ENCODE data around the gene TRMO. TPM values are rescaled to one million over a fixed set of nuclear protein-coding genes. Genes with fewer than 3 reads are reported as not detected.

Gene TRMO
- total RNA-seq, 2 donors from 2014 or later = 14.0 to 15.0 TPM

DNA sequence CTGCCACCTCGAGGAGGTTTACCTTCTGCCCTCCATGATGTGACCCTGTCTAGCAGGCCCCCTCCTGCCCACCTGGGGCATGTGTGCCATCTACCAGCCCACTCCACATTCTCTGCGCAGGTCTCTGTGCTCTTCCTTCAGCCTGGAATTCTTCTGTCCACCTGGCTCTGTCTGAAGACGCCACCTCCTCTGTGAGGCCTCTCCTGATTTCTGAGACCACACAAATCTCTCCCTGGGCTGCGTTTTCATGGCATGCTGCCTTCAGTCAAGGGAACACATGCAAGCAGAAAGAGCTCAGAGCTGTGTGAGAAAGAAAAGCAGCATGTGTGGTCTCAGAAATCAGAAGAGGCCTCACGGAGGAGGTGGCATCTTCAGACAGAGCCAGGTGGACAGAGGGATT lies 47.2 kb downstream of the TRMO start:
- DNase-seq (no peak), ATAC-seq (no peak)
- intact Hi-C loops (cut with DNase I, micrococcal nuclease) = no loop called here

DNA sequence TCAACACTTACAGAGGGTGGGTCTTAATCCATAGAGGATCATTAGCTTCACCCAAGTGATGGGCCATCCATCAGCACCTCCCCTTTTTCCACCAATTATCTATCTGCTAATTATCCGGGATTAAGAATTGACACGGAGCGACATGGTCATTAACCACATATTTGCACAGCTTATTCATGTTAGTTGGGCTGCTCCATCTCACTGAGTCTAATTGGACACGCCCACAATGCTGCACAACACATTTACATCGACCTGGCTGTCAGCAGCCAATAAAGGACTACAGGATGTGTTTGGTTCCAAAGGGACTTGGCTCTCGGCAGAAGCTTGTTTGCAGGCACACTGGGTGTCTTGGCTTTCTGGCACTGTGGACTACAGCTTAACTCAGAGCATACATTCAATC lies 47.7 kb downstream of the TRMO start:
- DNase-seq = no peak
- ATAC-seq = no peak
- intact Hi-C loops (cut with DNase I, micrococcal nuclease) = no loop called here

DNA sequence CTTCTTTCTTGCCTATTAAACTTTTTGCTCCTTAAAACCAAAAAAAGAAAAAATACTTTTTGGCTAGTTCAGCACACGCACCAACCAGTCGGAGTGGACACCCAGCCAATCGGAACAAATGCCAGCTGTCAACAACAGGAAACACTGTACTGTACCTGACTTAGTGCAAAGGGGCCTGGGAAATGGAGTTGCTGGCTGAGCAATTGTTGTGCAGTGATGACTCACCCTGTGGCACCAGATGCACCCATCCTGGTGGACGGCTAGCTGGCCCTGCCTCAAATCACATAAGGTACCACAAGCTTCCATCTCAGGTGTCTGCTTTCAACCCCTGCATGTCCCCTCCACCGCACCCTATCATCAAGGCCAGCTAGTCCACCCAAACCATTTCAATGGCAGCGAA lies 48.4 kb downstream of the TRMO start:
- intact Hi-C loops (cut with DNase I, micrococcal nuclease) = no loop called here

DNA sequence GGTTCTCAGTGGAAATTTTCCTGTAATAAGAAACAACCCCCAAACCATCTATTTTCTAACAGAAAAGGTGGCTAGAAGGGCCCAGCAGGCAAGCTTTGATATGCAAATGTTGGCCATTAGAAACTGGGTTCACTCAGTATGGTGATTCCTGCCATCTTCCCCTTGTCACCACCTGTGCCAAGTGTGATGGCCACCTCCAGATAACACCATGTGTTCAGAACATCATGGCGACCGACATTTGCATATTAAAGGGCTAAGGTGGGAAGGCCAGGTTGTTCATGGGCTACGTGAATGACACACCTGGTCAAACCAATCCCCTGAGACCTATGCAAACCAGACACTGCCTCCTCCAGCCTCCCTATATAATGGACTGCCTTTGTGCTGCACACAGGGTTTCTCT lies 48.9 kb downstream of the TRMO start:
- no peak for ATAC-seq
- intact Hi-C loops (cut with DNase I, micrococcal nuclease) = no loop called here
- no peak for DNase-seq

More for the DNA sequence above, 48.4 kb downstream of the TRMO start:
- ATAC-seq (no peak), DNase-seq (no peak)

DNA sequence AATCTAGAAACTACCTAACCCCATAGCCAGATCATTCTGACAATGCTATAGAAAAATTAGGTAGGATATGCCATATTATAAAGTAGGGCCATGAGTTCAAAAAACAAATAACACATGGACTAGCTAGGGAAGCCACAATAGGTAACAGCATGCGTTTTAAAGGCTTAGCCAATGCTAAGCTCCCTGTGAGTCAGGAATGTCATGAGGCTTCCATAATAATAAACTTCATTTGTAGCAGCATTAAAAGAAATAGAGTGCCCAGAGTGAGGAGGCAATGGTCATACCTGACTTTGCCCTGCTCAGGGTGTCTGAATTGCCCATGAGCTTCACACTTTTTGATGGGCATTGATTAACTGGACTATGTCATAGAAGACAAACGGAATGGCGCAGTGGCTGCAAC lies 53.4 kb downstream of the TRMO start:
- no peak for DNase-seq

DNA sequence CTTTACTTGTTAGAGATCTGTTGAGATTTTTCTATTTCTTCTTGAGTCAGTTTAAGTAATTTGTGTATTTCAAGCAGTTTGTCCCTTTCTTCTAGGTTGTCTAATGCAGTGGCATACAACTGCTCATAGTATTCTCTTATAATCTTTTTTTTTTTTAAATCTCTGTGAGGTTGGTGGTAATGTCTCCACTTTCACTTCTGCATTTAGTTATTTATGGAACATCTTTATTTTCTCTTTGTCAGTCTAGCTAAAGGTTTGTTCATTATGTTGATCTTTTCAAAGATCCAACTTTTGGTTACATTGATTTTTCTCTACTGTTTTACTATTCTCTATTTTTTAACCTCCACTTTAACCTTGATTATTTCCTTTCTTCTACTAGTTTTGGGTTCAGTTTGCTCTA lies 55.5 kb downstream of the TRMO start:
- ATAC-seq (no peak), DNase-seq (no peak)
- intact Hi-C loops (cut with DNase I, micrococcal nuclease) = no loop called here

More for the DNA sequence above, 53.4 kb downstream of the TRMO start:
- no peak for ATAC-seq
- intact Hi-C loops (cut with DNase I, micrococcal nuclease) = no loop called here

DNA sequence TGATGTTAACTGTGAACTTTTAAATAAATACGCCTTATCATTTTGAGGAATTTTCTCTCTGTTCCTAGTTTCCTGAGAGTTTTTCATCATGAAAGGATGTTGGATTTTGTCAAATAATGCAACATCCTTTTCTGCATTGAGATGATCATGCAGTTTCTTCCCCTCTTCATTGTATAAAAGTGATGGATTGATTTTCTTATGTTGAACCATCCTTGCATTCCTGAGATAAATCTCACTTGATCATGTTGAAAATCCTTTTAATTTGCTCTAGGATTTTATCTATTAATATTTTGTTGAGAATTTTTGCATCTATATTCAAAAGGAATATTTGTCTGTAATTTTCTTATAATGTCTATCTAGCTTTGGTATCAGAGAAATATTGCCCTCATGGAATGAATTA lies 56.0 kb downstream of the TRMO start:
- no peak for ATAC-seq
- intact Hi-C loops (cut with DNase I, micrococcal nuclease) = no loop called here

DNA sequence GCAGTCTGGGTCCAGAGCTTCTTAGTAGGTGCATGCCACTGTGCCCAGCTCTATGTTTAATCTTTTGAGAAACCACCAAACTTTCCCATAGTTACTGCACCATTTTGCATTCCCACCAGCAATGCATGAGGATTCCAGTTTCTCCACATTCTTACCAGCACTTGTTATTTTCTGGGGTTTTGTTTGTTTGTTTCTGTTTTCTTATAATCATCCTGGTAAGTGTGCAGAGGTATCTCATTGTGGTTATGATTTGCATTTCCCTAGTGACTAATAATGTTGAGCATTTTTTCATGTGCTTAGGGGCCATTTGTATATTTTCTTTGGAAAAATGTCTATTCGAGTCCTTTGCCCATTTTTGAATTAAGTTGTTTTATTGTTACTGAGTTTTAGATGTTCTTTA lies 57.9 kb downstream of the TRMO start:
- intact Hi-C loops (cut with DNase I, micrococcal nuclease) = no loop called here
- DNase-seq (no peak), ATAC-seq (no peak)

More for the DNA sequence above, 56.0 kb downstream of the TRMO start:
- no peak for DNase-seq

DNA sequence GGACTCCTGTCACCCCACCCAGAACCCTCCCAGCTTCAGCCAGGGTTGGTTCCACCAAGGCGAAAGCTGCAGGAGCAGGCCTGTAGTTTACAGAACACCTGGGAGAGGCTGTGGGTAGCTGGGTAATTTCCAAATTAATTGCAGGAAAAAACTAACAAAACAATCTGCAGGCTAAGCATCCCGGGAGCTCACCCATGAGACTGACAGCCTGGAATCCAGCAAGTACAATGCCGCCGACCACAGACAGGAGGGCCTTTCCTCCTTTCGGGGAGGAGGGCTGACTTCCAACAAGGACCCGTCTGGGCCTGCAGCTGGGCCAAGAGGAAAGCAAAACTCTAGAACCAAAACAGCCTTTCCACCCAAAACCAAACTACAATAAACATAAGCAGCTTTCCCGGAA lies 59.0 kb downstream of the TRMO start:
- ATAC-seq (no peak), DNase-seq (no peak)
- intact Hi-C loops (cut with DNase I, micrococcal nuclease) = no loop called here

DNA sequence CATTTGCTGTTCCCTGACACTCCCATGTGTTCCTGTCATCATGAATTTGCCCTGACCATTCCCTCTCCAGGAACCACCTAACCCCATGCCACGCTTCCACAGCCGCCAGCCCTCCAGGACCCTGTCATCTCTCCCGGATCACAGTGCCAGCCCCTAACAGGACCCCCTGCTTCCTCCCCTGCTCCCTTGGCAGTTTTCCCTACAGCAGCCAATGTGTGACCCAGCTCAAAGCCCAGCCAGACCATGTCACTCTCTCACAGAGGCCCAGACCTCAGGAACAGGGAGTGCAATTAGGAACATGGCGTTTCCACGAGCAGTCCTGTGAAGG lies 61.2 kb downstream of the TRMO start:
- intact Hi-C loops (cut with DNase I, micrococcal nuclease) = no loop called here
- ATAC-seq = no peak

DNA sequence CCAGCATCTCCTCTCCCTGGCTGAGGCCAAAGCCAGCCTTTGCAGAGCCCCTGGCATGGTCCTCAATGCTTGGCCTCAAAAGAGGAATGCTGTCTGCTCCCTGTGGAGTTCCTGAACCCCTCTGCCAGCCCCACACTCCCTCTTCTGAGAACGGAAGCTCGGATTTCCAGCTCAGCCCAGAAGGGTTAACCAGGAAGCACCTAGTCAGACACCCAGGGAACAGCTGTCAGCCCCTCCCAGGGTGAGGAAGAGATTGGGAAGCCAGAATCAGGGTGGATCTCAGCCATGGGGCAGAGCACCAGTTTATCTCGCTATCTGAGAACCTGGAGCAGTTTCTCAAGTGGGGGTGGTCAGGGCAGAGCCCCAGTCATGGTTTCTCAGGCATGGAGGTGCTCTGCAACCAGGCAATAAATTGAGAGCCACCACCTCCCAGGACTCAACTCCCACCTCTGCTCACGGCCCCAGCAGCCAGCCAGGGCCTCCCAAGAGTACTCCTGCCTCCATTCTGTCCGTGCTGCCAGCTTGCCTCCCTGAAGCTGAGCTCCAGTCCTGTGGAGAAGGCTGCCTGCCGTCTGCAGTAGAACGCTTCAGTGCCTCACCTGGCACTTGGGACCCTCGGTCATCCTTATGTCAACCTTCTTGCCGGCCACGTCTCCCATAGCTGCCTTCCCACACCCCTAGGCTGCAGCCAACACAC lies 61.7 kb downstream of the TRMO start:
- ATAC-seq (no peak), DNase-seq (no peak)
- intact Hi-C loops (cut with DNase I, micrococcal nuclease) = no loop called here

More for the DNA sequence above, 61.2 kb downstream of the TRMO start:
- no peak for DNase-seq

DNA sequence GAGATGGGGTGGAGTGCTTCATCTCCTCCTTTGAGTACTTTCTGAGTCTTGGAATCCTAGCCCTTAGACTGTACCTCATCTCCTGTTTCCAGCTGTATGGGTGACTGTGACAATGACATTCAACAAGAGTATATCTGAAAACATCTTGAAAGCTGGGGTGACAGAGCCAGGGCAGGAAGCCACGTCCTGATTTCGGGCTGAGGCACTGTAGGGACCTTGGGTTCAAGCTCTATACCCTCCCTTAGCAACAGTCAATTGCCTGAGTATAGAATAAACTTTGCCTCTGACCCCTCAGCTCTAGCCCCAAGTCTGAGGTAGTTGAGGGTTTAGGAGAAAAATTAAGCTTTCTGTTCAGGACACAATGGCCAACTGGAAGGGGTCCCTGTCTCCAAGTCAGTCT lies 63.0 kb downstream of the TRMO start:
- DNase-seq (no peak), ATAC-seq (no peak)
- intact Hi-C loops (cut with DNase I, micrococcal nuclease) = no loop called here

DNA sequence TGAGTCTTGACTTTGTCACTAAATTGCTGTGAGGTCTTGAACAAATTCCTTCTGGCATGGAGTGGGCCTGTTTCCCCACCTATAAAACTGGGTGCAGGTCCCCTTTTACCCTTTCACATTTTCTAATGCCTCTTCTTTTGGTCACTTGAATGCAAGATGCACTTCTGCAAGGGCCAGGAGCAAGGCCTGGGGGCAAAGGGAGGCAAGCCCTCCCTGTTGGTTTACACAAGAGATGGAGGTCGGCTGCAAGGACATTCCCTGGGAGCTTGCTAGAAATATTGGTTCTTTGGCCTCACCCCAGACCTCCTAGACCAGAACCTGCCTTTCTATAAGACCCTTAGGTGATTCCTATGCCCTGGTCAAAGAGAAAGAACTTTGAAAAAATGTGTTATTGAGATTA lies 63.5 kb downstream of the TRMO start:
- intact Hi-C loops (cut with DNase I, micrococcal nuclease) = no loop called here
- DNase-seq (no peak), ATAC-seq (no peak)

DNA sequence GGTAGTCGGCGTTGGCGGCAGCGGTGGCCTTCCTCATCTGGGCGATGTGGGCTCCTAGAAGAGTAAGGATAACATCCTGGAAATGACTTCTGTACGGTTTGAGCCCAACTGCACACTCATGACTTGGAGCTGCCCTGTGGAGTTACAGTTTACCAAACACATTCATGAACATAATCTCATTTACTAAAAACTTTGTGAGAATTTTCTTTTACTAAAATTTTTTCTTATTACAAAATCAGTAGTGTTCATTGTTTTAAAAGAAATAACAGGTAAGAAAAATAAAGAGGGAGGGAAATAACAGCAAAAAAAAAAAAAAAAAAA lies 63.9 kb downstream of the TRMO start:
- intact Hi-C loops (cut with DNase I, micrococcal nuclease) = no loop called here
- ATAC-seq (no peak), DNase-seq (no peak)

DNA sequence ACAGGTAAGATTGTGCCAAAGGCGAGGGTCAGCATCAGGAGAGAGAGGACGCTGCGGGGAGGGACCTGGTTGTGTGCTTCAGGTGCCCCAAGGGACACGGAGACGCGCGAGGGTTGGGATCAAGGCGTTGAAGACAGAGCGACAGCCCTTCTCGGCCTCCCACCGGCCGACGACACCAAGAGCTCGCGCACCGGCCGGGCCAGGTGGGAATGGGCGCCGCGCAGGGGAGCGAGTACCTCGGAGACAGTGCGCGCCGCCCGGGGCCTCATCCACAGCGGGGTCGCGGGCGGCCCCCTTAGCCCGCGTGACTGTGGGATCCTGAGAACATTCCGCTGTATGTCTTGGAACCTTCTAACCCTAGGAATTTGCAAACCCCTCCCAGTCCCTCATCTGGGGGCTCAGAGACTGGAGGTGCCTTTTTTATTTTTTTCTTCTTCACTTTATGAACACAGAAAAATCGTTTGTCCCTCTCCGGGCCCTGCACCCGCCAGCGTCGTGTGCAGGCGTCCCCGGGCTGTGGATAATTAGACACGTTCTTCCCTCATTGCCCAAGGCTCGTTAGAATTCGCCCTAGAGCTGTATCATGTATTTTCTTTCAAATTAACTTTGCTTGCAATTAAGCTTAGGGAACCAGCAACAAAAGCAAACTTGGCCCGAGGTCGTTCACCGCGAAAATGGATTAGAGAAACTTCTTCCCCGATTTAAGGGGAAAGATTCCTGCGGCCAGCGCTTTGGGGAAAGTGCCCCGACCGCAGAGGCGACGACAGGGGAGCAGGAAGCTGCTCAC lies 64.5 kb downstream of the TRMO start:
- intact Hi-C loops (cut with DNase I, micrococcal nuclease) = no loop called here
- no peak for DNase-seq
- no peak for ATAC-seq

DNA sequence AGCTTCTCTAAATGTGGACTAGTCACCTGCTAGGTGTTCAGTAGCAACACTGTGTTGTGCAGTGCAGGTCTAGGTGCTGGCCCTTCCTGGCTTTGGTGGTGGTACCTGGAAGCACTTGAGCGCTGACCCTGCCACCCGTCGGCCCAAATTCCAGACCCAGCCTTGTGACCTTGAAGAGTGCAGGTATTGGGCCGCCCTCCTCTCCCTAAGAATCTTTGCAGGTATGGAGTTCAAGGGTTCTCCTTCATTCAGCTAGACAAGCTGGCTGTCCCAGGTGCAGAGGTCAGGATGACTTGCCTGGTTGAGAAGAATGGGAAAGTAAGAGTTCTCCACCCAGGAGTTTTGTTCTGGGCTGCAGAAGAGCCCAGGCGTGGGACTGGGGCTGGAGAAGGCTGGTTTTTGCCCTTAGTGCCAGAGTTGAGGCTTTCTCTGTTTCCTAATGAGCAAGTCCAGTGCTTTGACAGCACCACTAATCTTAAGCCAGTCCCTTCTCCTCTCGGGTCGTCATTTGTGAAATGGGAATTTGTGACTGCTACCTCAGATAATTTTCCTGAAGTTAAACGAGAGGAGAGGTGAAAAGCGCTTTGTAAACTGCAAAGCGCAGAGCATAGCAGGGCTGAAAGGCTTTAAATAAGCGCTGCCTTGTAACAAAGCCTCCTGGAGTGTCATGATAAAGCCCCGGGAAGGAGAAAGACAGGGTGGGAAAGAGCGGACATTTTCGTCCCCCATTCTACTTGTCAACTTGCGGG lies 65.3 kb downstream of the TRMO start:
- no peak for DNase-seq
- ATAC-seq = no peak
- intact Hi-C loops (cut with DNase I, micrococcal nuclease) = no loop called here

DNA sequence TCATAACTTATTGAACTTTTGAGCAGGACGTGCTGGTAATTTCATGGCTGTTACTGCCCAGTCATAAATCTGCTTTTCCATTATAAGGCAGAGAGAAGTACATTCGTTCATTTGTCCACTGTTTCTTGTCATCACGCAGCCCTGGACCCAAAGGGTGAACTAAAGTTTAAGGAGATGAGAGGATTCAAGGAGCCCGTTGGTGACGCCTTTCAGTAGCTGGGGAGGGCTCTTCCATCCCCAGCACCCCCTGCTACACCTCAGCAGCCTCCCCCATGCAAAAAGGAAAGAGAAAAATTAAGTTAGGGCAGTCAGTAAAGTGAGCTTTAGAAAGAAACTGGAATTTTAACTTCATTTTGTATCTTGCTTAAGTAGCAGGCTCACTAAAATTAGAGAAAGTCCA lies 66.4 kb downstream of the TRMO start:
- intact Hi-C loops (cut with DNase I, micrococcal nuclease) = no loop called here
- DNase-seq (no peak), ATAC-seq (no peak)

DNA sequence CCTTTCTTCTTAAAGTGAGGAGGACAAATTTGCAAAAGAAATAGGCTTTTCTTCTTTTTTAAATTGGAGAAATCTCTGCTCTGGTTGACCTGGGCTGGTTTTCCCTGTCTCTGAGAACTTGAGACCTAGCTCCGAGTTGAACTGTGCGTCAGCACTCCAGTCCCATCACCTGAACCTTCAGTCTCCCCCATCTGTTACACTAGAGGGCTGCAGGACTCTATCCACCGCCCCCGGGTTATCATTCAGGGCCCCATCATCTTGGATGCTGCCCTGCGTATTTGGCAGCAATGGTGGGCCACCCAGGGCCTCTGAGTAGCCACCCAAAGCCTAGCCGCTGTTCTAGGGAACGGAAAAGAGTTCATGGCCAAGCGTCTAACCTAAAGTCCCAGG lies 66.8 kb downstream of the TRMO start:
- intact Hi-C loops (cut with DNase I, micrococcal nuclease) = no loop called here
- no peak for DNase-seq
- ATAC-seq = no peak

DNA sequence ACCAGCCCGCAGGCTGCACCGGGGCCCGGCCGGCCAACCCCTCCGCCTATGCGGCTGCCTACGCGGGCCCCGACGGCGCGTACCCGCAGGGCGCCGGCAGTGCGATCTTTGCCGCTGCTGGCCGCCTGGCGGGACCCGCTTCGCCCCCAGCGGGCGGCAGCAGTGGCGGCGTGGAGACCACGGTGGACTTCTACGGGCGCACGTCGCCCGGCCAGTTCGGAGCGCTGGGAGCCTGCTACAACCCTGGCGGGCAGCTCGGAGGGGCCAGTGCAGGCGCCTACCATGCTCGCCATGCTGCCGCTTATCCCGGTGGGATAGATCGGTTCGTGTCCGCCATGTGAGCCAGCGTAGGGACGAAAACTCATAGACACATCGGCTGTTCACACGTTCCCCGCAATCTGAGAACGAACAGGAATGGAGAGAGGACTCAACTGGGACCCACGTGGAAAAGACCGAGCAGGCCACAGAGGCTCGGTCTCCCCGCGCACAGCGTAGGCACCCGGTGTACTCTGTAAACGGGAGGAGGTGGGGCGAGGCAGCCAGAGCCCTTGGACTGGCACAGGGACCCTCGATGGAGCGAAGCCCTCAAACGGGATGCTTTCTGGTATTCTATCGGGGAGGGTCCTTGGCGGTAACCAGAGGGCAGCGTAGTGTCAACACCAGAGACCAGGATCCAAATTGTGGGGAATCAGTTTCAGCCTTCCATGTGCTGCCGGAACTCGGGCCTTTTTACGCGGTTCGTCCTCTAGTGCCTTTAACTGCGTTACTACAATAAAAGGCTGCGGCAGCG lies 67.4 kb downstream of the TRMO start:
- intact Hi-C loops (cut with DNase I, micrococcal nuclease) = no loop called here
- ATAC-seq (no peak), DNase-seq (no peak)
